GM12878 (cell line): Measurements from ENCODE around the gene GUCY1B1. TPM values are rescaled to one million over a fixed set of nuclear protein-coding genes. Genes with fewer than 3 reads are reported as not detected.

Experiments
- ATF7 ChIP-seq: fragments of 450-650 bp; IDR thresholded peaks from 2 replicates; pipeline ENCODE4 v1.6.1; 2016; ENCODE audit warnings: low read depth, mild to moderate bottlenecking
- CREM ChIP-seq: IDR thresholded peaks from 2 replicates; pipeline ENCODE4 v1.6.1; 2014; ENCODE audit warnings: antibody characterized with exemption, low read depth
- GABPA ChIP-seq: IDR thresholded peaks from 2 replicates; pipeline ENCODE4 v1.6.1; 2014; ENCODE audit warnings: antibody characterized with exemption, low read depth, mild to moderate bottlenecking, inconsistent platforms
- HDGF ChIP-seq: fragments of 450-650 bp; IDR thresholded peaks from 2 replicates; pipeline ENCODE4 v1.6.1; 2016; ENCODE audit warnings: antibody characterized with exemption
- IRF4 ChIP-seq: IDR thresholded peaks from 2 replicates; pipeline ENCODE4 v1.6.1; 2011; ENCODE audit warnings: low read depth, low read length
- MLLT1 ChIP-seq: fragments of 450-650 bp; IDR thresholded peaks from 2 replicates; pipeline ENCODE4 v1.6.1; 2016; ENCODE audit warnings: mild to moderate bottlenecking
- NBN ChIP-seq: fragments of 450-650 bp; IDR thresholded peaks from 2 replicates; pipeline ENCODE4 v1.6.1; 2016
- NR2C1 ChIP-seq: fragments of 450-650 bp; IDR thresholded peaks from 2 replicates; pipeline ENCODE4 v1.6.1; 2017; ENCODE audit warnings: antibody characterized with exemption, mild to moderate bottlenecking, moderate library complexity
- NR2F1 ChIP-seq: fragments of 450-650 bp; conservative IDR thresholded peaks from 2 replicates; pipeline ENCODE4 v1.6.1; 2017; ENCODE audit warnings: mild to moderate bottlenecking
- RAD21 ChIP-seq: IDR thresholded peaks from 2 replicates; pipeline ENCODE4 v1.6.1; 2011; ENCODE audit warnings: mild to moderate bottlenecking, low read depth, low read length, moderate library complexity; ENCODE audit not compliant: insufficient read depth
- RELB ChIP-seq: fragments of 450-650 bp; IDR thresholded peaks from 2 replicates; pipeline ENCODE4 v1.6.1; 2017; ENCODE audit warnings: low read depth, mild to moderate bottlenecking, moderate library complexity
- SIN3A ChIP-seq: IDR thresholded peaks from 2 replicates; pipeline ENCODE4 v1.6.1; 2012; ENCODE audit warnings: low read depth, low read length, improper control_type of control experiment
- SMC3 ChIP-seq: IDR thresholded peaks from 2 replicates; pipeline ENCODE4 v1.6.1; 2011; ENCODE audit warnings: low read length, improper control_type of control experiment, borderline replicate concordance
- ZBTB11 ChIP-seq: fragments of 450-650 bp; formaldehyde crosslinking; IDR thresholded peaks from 2 replicates; pipeline ENCODE4 v1.5.0; 2022; ENCODE audit warnings: mild to moderate bottlenecking, missing genetic modification characterization
- ZBTB40 ChIP-seq: fragments of 450-650 bp; IDR thresholded peaks from 2 replicates; pipeline ENCODE4 v1.6.1; 2016; ENCODE audit warnings: mild to moderate bottlenecking, moderate library complexity, borderline replicate concordance
- ZNF217 ChIP-seq: fragments of 450-650 bp; IDR thresholded peaks from 2 replicates; pipeline ENCODE4 v1.6.1; 2017; ENCODE audit warnings: antibody characterized with exemption, mild to moderate bottlenecking
- polyA plus RNA-seq, 11 experiments: library from polyadenylated mRNA; depleted of rRNA in 4 of 11; unstranded in 6 of 11; stranded (reverse) in 5 of 11; fragments of >200 nt; fragmentation: Nextera tagmentation in 4 of 11; fragmentation: Illumina TruSeq in 1 of 11; extraction: Ambion mirVana in 4 of 11; extraction: Trizol in 1 of 11; gene quantifications; 1 replicate in 1 of 11; 2 replicates in 10 of 11; pipeline versions ENCODE4 v1.2.1 to v1.2.3, GENCODE V29; 2011 to 2016; ENCODE audit warnings: inconsistent platforms in 2 of 11, missing spikeins in 2 of 11, low read depth in 1 of 11
- total RNA-seq, 4 experiments: library from RNA; depleted of rRNA in 3 of 4; stranded (reverse); fragments of >200 nt in 3 of 4; fragmentation: Illumina TruSeq in 1 of 4; extraction: Trizol in 1 of 4; gene quantifications; 2 replicates each; pipeline versions ENCODE4 v1.2.1 to v1.2.3, GENCODE V29; 2013 to 2021
- TF ChIP-seq, protein P1 (sequence below): fragments of 450-650 bp; IDR thresholded peaks from 2 replicates; pipeline ENCODE4 v1.6.1; 2017; ENCODE audit warnings: mild to moderate bottlenecking, low read depth, inconsistent platforms; ENCODE audit not compliant: poor library complexity, severe bottlenecking

GUCY1B1 gene
- total and polyA plus RNA-seq, 10 of the 15 experiments (the other 5 are each of a cell fraction or from before 2014, with no cell fraction given), result 0.60 to 38.5 (median 1.4) TPM

GRCh38 chr4:155809835-155810234 lies 51.0 kb downstream of the GUCY1B1 start (continued):
- TF ChIP-seq SMC3 (peak; percentile 67; the same call in 1 of the 2 replicates), ZNF217 (no peak), CREM (peak; percentile 27; the same call in 1 of the 2 replicates), SIN3A (no peak), GABPA (peak; percentile 91), ZBTB11 (CRISPR knock-in tag) (peak; percentile 81), NR2F1 (no peak), NR2C1 (peak; percentile 82), IRF4 (no peak), RAD21 (peak; percentile 81), ZBTB40 (peak; percentile 89), MLLT1 (0 out of 2 replicates have a peak, but pooled peaks have one; percentile 35), HDGF (no peak), ATF7 (peak; percentile 31; the same call in 1 of the 2 replicates), RELB (0 out of 2 replicates have a peak, but pooled peaks have one; percentile 16), NBN (0 out of 2 replicates have a peak, but pooled peaks have one; percentile 54)
- TF ChIP-seq, protein P1, sequence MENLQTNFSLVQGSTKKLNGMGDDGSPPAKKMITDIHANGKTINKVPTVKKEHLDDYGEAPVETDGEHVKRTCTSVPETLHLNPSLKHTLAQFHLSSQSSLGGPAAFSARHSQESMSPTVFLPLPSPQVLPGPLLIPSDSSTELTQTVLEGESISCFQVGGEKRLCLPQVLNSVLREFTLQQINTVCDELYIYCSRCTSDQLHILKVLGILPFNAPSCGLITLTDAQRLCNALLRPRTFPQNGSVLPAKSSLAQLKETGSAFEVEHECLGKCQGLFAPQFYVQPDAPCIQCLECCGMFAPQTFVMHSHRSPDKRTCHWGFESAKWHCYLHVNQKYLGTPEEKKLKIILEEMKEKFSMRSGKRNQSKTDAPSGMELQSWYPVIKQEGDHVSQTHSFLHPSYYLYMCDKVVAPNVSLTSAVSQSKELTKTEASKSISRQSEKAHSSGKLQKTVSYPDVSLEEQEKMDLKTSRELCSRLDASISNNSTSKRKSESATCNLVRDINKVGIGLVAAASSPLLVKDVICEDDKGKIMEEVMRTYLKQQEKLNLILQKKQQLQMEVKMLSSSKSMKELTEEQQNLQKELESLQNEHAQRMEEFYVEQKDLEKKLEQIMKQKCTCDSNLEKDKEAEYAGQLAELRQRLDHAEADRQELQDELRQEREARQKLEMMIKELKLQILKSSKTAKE, result peak; percentile 45
